Right hindlimb (tissue), 1 donor: ENCODE results near the gene FOXP2.
A peak's percentile ranks its signal among the peaks of the same experiment; 100 is the strongest.
"Not testable (repeated sequence)": the region's sequence is repeated elsewhere in the genome, so short reads cannot be mapped to it uniquely, and the experiment has no call there.

ENCODE experiments used
- DNase-seq: peaks from one replicate; pipeline ENCODE4 v3.0.0-alpha.2; 2018

The FOXP2 gene

GRCh38 chr7:114422507-114423501, 8.2 kb downstream of the FOXP2 start:
- DNase-seq: no peak

DNA sequence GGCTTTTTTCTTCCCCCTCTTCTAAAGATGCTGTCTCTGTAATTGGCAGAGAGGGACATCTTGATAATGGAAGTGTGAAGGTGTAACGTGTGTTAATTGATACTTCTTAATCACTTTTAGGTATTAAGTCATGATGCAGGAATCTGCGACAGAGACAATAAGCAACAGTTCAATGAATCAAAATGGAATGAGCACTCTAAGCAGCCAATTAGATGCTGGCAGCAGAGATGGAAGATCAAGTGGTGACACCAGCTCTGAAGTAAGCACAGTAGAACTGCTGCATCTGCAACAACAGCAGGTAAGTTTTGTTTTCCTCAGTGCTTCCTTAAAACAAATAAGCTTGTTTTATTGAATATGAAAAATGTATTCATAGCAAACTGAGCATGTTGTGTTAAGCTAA, 11.8 kb downstream of the FOXP2 start:
- no peak for DNase-seq

GRCh38 chr7:114426824-114427223, 12.2 kb downstream of the FOXP2 start:
- no peak for DNase-seq

GRCh38 chr7:114428211-114428610, 13.6 kb downstream of the FOXP2 start:
- DNase-seq: no peak

DNA sequence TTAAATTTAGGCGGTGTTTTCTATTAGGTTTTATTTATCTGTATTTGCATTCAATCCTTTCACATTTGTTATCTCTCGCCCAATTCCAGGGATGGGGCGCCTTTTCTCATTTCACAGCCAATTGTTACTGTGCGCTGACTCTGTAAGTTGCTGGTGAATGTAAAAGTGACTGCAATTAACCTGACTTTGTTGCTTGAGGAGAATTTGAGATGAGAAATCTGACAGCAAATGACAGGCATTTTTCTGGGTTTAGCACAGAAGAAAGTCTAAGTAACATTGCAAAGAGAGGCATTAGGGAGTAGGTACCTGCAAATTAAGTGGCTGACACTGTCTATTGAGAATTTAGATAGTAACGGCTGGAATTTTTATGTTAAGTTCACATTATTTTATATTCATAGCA, 16.6 kb downstream of the FOXP2 start:
- no peak for DNase-seq

DNA sequence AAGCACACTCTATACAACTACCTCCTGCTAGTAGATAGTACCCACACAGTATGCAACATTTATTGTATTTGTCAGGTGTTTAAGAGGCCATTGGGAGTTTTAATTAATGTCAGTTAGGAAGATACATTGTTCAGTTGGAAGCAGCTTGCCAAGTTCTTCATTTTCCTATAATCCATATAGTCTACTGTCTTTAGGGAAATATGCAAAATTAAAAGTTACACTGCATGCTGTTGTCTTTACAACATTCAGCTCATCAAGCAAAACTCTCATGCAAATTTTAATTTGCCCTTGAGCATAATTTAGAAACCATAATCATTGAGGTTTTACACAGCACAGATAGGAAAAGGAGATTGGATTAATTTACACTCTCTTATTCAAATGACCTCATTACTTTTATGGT, 17.4 kb downstream of the FOXP2 start:
- DNase-seq: no peak

DNA sequence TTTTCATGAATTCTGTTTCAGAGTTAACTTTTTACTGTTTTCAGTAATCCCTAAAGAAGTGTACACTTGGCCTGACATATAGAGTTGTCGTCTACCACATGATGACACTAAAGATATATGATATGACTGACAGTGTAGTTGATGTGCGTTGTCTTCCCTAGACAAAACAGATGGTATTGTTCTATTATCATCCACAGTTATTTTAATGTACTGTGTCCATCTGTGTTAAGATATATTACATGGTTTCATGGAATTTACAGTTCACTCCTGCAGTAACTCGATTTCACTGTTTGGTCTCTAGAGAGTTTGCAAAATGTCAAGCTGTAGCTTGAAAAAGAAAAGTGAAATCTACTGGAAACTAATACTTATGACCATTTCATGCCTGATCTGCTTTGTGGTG, 18.1 kb downstream of the FOXP2 start:
- no peak for DNase-seq

- DNase-seq: no peak
These were observed 25.0 kb downstream of the FOXP2 start for GRCh38 chr7:114439581-114439980.

GRCh38 chr7:114440927-114441326, 26.3 kb downstream of the FOXP2 start:
- DNase-seq: not testable (repeated sequence)

- DNase-seq: no peak
These were observed 29.6 kb downstream of the FOXP2 start for GRCh38 chr7:114444196-114444595.

- no peak for DNase-seq
These were observed 35.8 kb downstream of the FOXP2 start for GRCh38 chr7:114450431-114450830.

- no peak for DNase-seq
These were observed 45.0 kb downstream of the FOXP2 start for GRCh38 chr7:114459574-114459973.

- DNase-seq: no peak
These were observed 45.4 kb downstream of the FOXP2 start for GRCh38 chr7:114460021-114460420.

GRCh38 chr7:114466917-114467316, 52.3 kb downstream of the FOXP2 start:
- peak; percentile 17 for DNase-seq

GRCh38 chr7:114468844-114469243, 54.2 kb downstream of the FOXP2 start:
- no peak for DNase-seq

DNA sequence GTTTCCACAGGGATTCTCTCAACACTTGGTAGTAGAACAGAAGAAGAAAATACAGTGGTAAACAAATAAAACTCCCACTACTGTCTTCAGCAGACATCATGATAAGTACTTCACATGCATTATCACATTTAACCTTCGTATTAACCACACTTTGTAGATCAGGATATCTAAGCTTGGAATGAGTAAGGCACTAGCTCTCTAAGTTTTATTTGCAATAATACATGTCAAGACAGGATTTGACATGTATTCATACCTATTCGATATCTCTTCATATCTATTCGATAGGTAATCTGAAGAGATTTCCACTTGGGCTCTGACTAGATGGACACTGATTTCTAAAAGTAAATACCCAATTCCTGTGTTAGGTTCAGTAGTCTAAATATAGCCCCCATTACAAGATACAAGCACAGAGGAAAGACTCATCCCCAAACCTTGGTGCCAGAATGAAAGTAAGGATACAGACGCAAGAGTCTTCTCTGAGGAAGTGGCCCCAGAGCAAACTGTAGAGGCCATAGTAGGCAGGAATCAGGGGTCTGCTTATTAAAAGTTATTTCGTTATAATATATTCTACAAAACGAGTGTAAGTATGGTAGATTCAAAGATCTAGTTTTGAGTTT, 58.4 kb downstream of the FOXP2 start:
- DNase-seq: no peak

GRCh38 chr7:114478384-114478783, 63.8 kb downstream of the FOXP2 start:
- DNase-seq: no peak

- no peak for DNase-seq
These were observed 67.4 kb downstream of the FOXP2 start for GRCh38 chr7:114481999-114482398.

GRCh38 chr7:114484226-114484625, 69.6 kb downstream of the FOXP2 start:
- no peak for DNase-seq

- no peak for DNase-seq
These were observed 72.6 kb downstream of the FOXP2 start for GRCh38 chr7:114487174-114487573.

DNA sequence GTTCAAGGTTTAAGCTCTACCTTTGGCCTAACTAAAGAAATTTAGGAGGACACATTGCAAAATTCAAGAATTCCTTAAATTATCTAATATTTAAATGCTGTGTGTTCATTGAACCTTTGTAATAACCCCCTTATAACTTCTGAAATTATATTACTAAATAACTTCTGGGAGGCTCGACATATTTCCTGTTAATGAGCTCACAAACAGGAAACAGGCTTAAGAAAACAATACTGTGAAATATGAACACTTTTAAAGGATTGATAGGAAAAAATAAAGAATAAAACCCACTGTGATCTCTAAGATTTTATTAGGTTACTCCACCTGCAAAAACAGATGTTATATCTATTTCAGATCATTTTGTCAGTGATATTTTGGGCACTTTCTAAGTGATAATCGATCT, 74.1 kb downstream of the FOXP2 start:
- DNase-seq: no peak

GRCh38 chr7:114497491-114497890, 82.9 kb downstream of the FOXP2 start:
- not testable (repeated sequence) for DNase-seq

GRCh38 chr7:114502454-114503254, 88.0 kb downstream of the FOXP2 start:
- no peak for DNase-seq
